Stimulated activated naive B cell treated with anti-CD40 and anti-IgM and Interleukin-4, amounts not matched to agents 10 μg/mL and 1 μg/mL and 100 μg/mL, for 72 hours (primary cell): ENCODE measurements around the gene DDX31.
"Not testable (repeated sequence)": the region's sequence is repeated elsewhere in the genome, so short reads cannot be mapped to it uniquely, and the experiment has no call there.

Source experiments
- ATAC-seq, 2 donors: fragments of 150-1000 bp; cut with Tn5 transposase; replicated peaks; 2 replicates each; pipeline ENCODE4 v1.10.0; 2021; ENCODE audit warnings: moderate library complexity in 1 of 2
- DNase-seq: peaks from one replicate; pipeline ENCODE4 v3.0.0; 2021
- H3K27ac Mint-ChIP-seq: one replicate; pipeline ENCODE4 v1.8.0; 2022; ENCODE audit warnings: mild to moderate bottlenecking, mixed read lengths
- H3K27me3 Mint-ChIP-seq, 2 donors: one replicate each; pipeline ENCODE4 v1.8.0; 2022; ENCODE audit warnings: mixed read lengths in 2 of 2
- H3K36me3 Mint-ChIP-seq, 2 donors: one replicate each; pipeline ENCODE4 v1.8.0; 2022; ENCODE audit warnings: mixed read lengths in 2 of 2, mild to moderate bottlenecking in 1 of 2
- H3K4me1 Mint-ChIP-seq, 2 donors: one replicate each; pipeline ENCODE4 v1.8.0; 2022; ENCODE audit warnings: mixed read lengths in 2 of 2, mild to moderate bottlenecking in 1 of 2
- H3K4me3 Mint-ChIP-seq, 2 donors: one replicate each; pipeline ENCODE4 v1.8.0; 2022; ENCODE audit warnings: mild to moderate bottlenecking in 2 of 2, mixed read lengths in 2 of 2, moderate library complexity in 1 of 2
- H3K9me3 Mint-ChIP-seq, 2 donors: one replicate each; pipeline ENCODE4 v1.8.0; 2022; ENCODE audit warnings: mixed read lengths in 2 of 2, mild to moderate bottlenecking in 1 of 2

DDX31 gene

GRCh38 chr9:132582786-132583583, 86.8 kb downstream of the DDX31 start:
- H3K4me1 Mint-ChIP-seq: peaks cover 14 to 32% of the 10 kb centered on the region in 2 donors
- ATAC-seq (no peak), DNase-seq (no peak)
- peak overlapping the region; percentile 14 for H3K27ac Mint-ChIP-seq
- peaks cover 56 to 90% of the 10 kb centered on the region in 2 donors for H3K27me3 Mint-ChIP-seq
- peak overlapping the region in 1 of 2 donors; percentile 22 for H3K4me3 Mint-ChIP-seq
- H3K9me3 Mint-ChIP-seq: no peaks in the 10 kb centered on the region
- H3K36me3 Mint-ChIP-seq: peaks cover 0 to 3% of the 10 kb centered on the region in 2 donors

- Mint-ChIP-seq H3K36me3 (peaks cover 0 to 3% of the 10 kb centered on the region in 2 donors), H3K27ac (peak within 1 kb of the TSS; percentile 94), H3K27me3 (peaks cover 60 to 90% of the 10 kb centered on the region in 2 donors), H3K9me3 (no peaks in the 10 kb centered on the region), H3K4me3 (peak within 1 kb of the TSS; percentile 77 to 80), H3K4me1 (peaks cover 14 to 32% of the 10 kb centered on the region in 2 donors)
- ATAC-seq (no peak), DNase-seq (no peak)
Observed at GRCh38 chr9:132582276-132582785, 87.5 kb downstream of the DDX31 start, which contains the start of gene BARHL1. BARHL1 (plus strand) TSS chr9:132582606; CDS start chr9:132582798, 192 bp downstream.

GRCh38 chr9:132579427-132579798, 90.4 kb downstream of the DDX31 start:
- Mint-ChIP-seq H3K36me3 (peaks cover 0 to 6% of the 10 kb centered on the region in 2 donors), H3K9me3 (no peaks in the 10 kb centered on the region), H3K27ac (no peak overlapping the region), H3K4me3 (peak overlapping the region in 1 of 2 donors; percentile 6), H3K27me3 (peaks cover 76 to 94% of the 10 kb centered on the region in 2 donors), H3K4me1 (peaks cover 6 to 16% of the 10 kb centered on the region in 2 donors)
- DNase-seq (no peak), ATAC-seq (no peak)

GRCh38 chr9:132578367-132578932, 91.3 kb downstream of the DDX31 start:
- no peaks in the 10 kb centered on the region for H3K9me3 Mint-ChIP-seq
- H3K36me3 Mint-ChIP-seq: peaks cover 0 to 6% of the 10 kb centered on the region in 2 donors
- H3K4me3 Mint-ChIP-seq: no peak overlapping the region
- peaks cover 6 to 16% of the 10 kb centered on the region in 2 donors for H3K4me1 Mint-ChIP-seq
- peaks cover 72 to 89% of the 10 kb centered on the region in 2 donors for H3K27me3 Mint-ChIP-seq
- no peak for ATAC-seq
- no peak for DNase-seq
- H3K27ac Mint-ChIP-seq: peak overlapping the region; percentile 44

- no peak for ATAC-seq
- Mint-ChIP-seq H3K27me3 (peaks cover 71 to 86% of the 10 kb centered on the region in 2 donors), H3K27ac (no peak overlapping the region), H3K36me3 (peaks cover 0 to 6% of the 10 kb centered on the region in 2 donors), H3K9me3 (no peaks in the 10 kb centered on the region), H3K4me1 (peaks cover 6 to 15% of the 10 kb centered on the region in 2 donors), H3K4me3 (no peak overlapping the region)
- no peak for DNase-seq
Observed at GRCh38 chr9:132577119-132577518, 92.7 kb downstream of the DDX31 start.

GRCh38 chr9:132575811-132576210, 94.0 kb downstream of the DDX31 start:
- Mint-ChIP-seq H3K4me3 (no peak overlapping the region), H3K27ac (no peak overlapping the region), H3K4me1 (peaks cover 0 to 4% of the 10 kb centered on the region in 2 donors), H3K36me3 (peaks cover 0 to 6% of the 10 kb centered on the region in 2 donors), H3K27me3 (peaks cover 71 to 85% of the 10 kb centered on the region in 2 donors), H3K9me3 (no peaks in the 10 kb centered on the region)
- DNase-seq (no peak), ATAC-seq (no peak)

- Mint-ChIP-seq H3K36me3 (peaks cover 0 to 6% of the 10 kb centered on the region in 2 donors), H3K4me3 (no peak overlapping the region), H3K27me3 (peaks cover 74 to 84% of the 10 kb centered on the region in 2 donors), H3K27ac (no peak overlapping the region), H3K9me3 (no peaks in the 10 kb centered on the region), H3K4me1 (peaks cover 0 to 4% of the 10 kb centered on the region in 2 donors)
- ATAC-seq (peak; percentile 60 to 68), DNase-seq (no peak)
Observed at GRCh38 chr9:132575005-132575609, 94.7 kb downstream of the DDX31 start.

- Mint-ChIP-seq H3K36me3 (peaks cover 0 to 6% of the 10 kb centered on the region in 2 donors), H3K27ac (no peak overlapping the region), H3K27me3 (peaks cover 59 to 63% of the 10 kb centered on the region in 2 donors), H3K4me1 (no peaks in the 10 kb centered on the region), H3K9me3 (no peaks in the 10 kb centered on the region), H3K4me3 (no peak overlapping the region)
- no peak for ATAC-seq
- DNase-seq: no peak
Observed at GRCh38 chr9:132572921-132573320, 96.9 kb downstream of the DDX31 start.

- H3K36me3 Mint-ChIP-seq: peaks cover 0 to 6% of the 10 kb centered on the region in 2 donors
- H3K4me1 Mint-ChIP-seq: no peaks in the 10 kb centered on the region
- H3K27me3 Mint-ChIP-seq: peaks cover 50 to 54% of the 10 kb centered on the region in 2 donors
- no peak for DNase-seq
- H3K27ac Mint-ChIP-seq: no peak overlapping the region
- H3K4me3 Mint-ChIP-seq: no peak overlapping the region
- no peaks in the 10 kb centered on the region for H3K9me3 Mint-ChIP-seq
- ATAC-seq: no peak
Observed at GRCh38 chr9:132571806-132572600, 97.8 kb downstream of the DDX31 start.

GRCh38 chr9:132568787-132569186, 101.0 kb downstream of the DDX31 start:
- H3K4me3 Mint-ChIP-seq, ATAC-seq, H3K27ac Mint-ChIP-seq, H3K36me3 Mint-ChIP-seq, H3K9me3 Mint-ChIP-seq, DNase-seq, H3K4me1 Mint-ChIP-seq: not testable (repeated sequence)
- H3K27me3 Mint-ChIP-seq: peaks cover 24 to 33% of the 10 kb centered on the region in 2 donors

- Mint-ChIP-seq H3K4me3 (no peak overlapping the region), H3K27me3 (peaks cover 4 to 33% of the 10 kb centered on the region in 2 donors), H3K27ac (no peak overlapping the region), H3K36me3 (no peaks in the 10 kb centered on the region), H3K9me3 (no peaks in the 10 kb centered on the region), H3K4me1 (no peaks in the 10 kb centered on the region)
- DNase-seq (no peak), ATAC-seq (no peak)
Observed at GRCh38 chr9:132564526-132564925, 105.3 kb downstream of the DDX31 start.

GRCh38 chr9:132562306-132562573, 107.5 kb downstream of the DDX31 start:
- peaks cover 9 to 37% of the 10 kb centered on the region in 2 donors for H3K27me3 Mint-ChIP-seq
- H3K4me1 Mint-ChIP-seq: no peaks in the 10 kb centered on the region
- ATAC-seq: no peak
- DNase-seq: no peak
- H3K27ac Mint-ChIP-seq: no peak overlapping the region
- H3K9me3 Mint-ChIP-seq: no peaks in the 10 kb centered on the region
- no peaks in the 10 kb centered on the region for H3K36me3 Mint-ChIP-seq
- no peak overlapping the region for H3K4me3 Mint-ChIP-seq

GRCh38 chr9:132560616-132561202, 109.1 kb downstream of the DDX31 start:
- Mint-ChIP-seq H3K4me3 (no peak overlapping the region), H3K36me3 (no peaks in the 10 kb centered on the region), H3K9me3 (no peaks in the 10 kb centered on the region), H3K27ac (peak overlapping the region; percentile 10), H3K27me3 (peaks cover 11 to 39% of the 10 kb centered on the region in 2 donors), H3K4me1 (no peaks in the 10 kb centered on the region)
- ATAC-seq (no peak), DNase-seq (no peak)
